HG03064 (cell line): Measurements from ENCODE around the gene FNBP1.

Source experiments
- ATAC-seq: cut with Tn5 transposase; IDR thresholded peaks from one replicate; pipeline ENCODE4 v1.9.1; 2021; ENCODE audit warnings: low read depth; ENCODE audit not compliant: unreplicated experiment

The FNBP1 gene

GRCh38 chr9:130049431-130050210 is 6.6 kb upstream of the FNBP1 start:
- no peak for ATAC-seq

GRCh38 chr9:130045725-130046450 is 2.9 kb upstream of the FNBP1 start:
- no peak for ATAC-seq

GRCh38 chr9:130043654-130044623 is 950 bp upstream of the FNBP1 start:
- ATAC-seq = no peak

- ATAC-seq = no peak
These were observed 544 bp downstream of the FNBP1 start for GRCh38 chr9:130042406-130042884.

GRCh38 chr9:130041648-130042405 is 1.2 kb downstream of the FNBP1 start:
- no peak for ATAC-seq

GRCh38 chr9:130040984-130041647 is 1.9 kb downstream of the FNBP1 start:
- no peak for ATAC-seq

- no peak for ATAC-seq
These were observed 3.4 kb downstream of the FNBP1 start for GRCh38 chr9:130039528-130040147.

- ATAC-seq = no peak
These were observed 6.9 kb downstream of the FNBP1 start for GRCh38 chr9:130036099-130036498.

- ATAC-seq = no peak
These were observed 8.4 kb downstream of the FNBP1 start for GRCh38 chr9:130034570-130034969.

- ATAC-seq = no peak
These were observed 12.3 kb downstream of the FNBP1 start for GRCh38 chr9:130030651-130031127.

GRCh38 chr9:130029223-130029973 is 13.6 kb downstream of the FNBP1 start:
- ATAC-seq = peak; percentile 42

- no peak for ATAC-seq
These were observed 14.3 kb downstream of the FNBP1 start for GRCh38 chr9:130028493-130029222.

- ATAC-seq = no peak
These were observed 15.2 kb downstream of the FNBP1 start for GRCh38 chr9:130027533-130028365.

GRCh38 chr9:130026583-130027340 is 16.2 kb downstream of the FNBP1 start:
- no peak for ATAC-seq

GRCh38 chr9:130024597-130024994 is 18.4 kb downstream of the FNBP1 start:
- no peak for ATAC-seq
